Measurements from ENCODE around the gene DND1.
"Not testable (repeated sequence)": the region's sequence is repeated elsewhere in the genome, so short reads cannot be mapped to it uniquely, and the experiment has no call there.

Gene DND1

GRCh38 chr5:140631831-140632365 lies 41.5 kb downstream of the DND1 start:
- no peak for DNase-seq (ENCODE audit: low read depth in 4 of 4, low spot score in 1 of 4)

GRCh38 chr5:140631036-140631417 lies 42.3 kb downstream of the DND1 start:
- no peak for DNase-seq (ENCODE audit: low read depth in 4 of 4, low spot score in 1 of 4)

- DNase-seq (ENCODE audit: low read depth in 4 of 4, low spot score in 1 of 4), result no peak
Measured at GRCh38 chr5:140630292-140631035, 42.9 kb downstream of the DND1 start.

GRCh38 chr5:140628711-140629110 lies 44.7 kb downstream of the DND1 start:
- no peak for DNase-seq (ENCODE audit: low read depth in 4 of 4, low spot score in 1 of 4)

- DNase-seq (ENCODE audit: low read depth in 4 of 4, low spot score in 1 of 4), result no peak
Measured at GRCh38 chr5:140627972-140628371, 45.4 kb downstream of the DND1 start.

GRCh38 chr5:140624886-140625285 lies 48.5 kb downstream of the DND1 start:
- DNase-seq (ENCODE audit: low read depth in 4 of 4, low spot score in 1 of 4), result not testable (repeated sequence)

GRCh38 chr5:140623061-140623460 lies 50.3 kb downstream of the DND1 start:
- DNase-seq (ENCODE audit: low read depth in 4 of 4, low spot score in 1 of 4), result not testable (repeated sequence)

- DNase-seq (ENCODE audit: low read depth in 4 of 4, low spot score in 1 of 4), result no peak
Measured at GRCh38 chr5:140622301-140622700, 51.1 kb downstream of the DND1 start.

Measured in stimulated activated CD4-positive, alpha-beta T cell treated with anti-CD3 and anti-CD28 coated beads, Interleukin-1b, Interleukin-23, amount 100 ng/mL, for 24 hours (primary cell).